ENCODE data around the gene CNKSR3. TPM values are rescaled to one million over a fixed set of nuclear protein-coding genes. Genes with fewer than 3 reads are reported as not detected.

The CNKSR3 gene
- polyA plus RNA-seq, 1 of the 3 experiments (the other 2 are of a cell fraction), result 1.6 TPM

- no peak overlapping the region for H3K4me2 ChIP-seq
- no peak overlapping the region for H3K27ac ChIP-seq (ENCODE audit: low read depth in 2 of 2, low read length in 1 of 2)
- ChIA-PET CTCF (interaction anchor here (0.6 to 1.1 kb wide), 4 partner anchors 15 to 227 kb away, joined by 3 read pairs; no protein-coding TSS in a partner anchor), POLR2A (no interaction called here)
- no peaks in the 10 kb centered on the region for H3K9me3 ChIP-seq
- peaks cover 4% of the 10 kb centered on the region; the same call in 1 of the 2 replicates for H4K20me1 ChIP-seq (ENCODE audit: insufficient read depth)
- H3K4me3 ChIP-seq (ENCODE audit: low read depth in 2 of 2, low read length in 1 of 2), result no peak overlapping the region
- H3K36me3 ChIP-seq (replicated peaks in 1 of 2; ENCODE audit: control insufficient read depth in 1 of 2, insufficient read depth in 2 of 2, low read length in 1 of 2), result peaks cover 0 to 3% of the 10 kb centered on the region in 2 experiments
- H3K27me3 ChIP-seq (ENCODE audit: insufficient read depth), result no peaks in the 10 kb centered on the region
- DNase-seq, result no peak
- H3F3A ChIP-seq (replicated peaks; ENCODE audit: insufficient read depth), result no peaks in the 10 kb centered on the region
- H3K79me2 ChIP-seq (ENCODE audit: insufficient read depth), result peaks cover 16% of the 10 kb centered on the region
- WGBS (ENCODE audit: low lambda C conversion rate), result 91% methylated on average over 4 of the region's 4 CpGs
- no peak overlapping the region for H3K9ac ChIP-seq
- no peak for TF ChIP-seq RFX5 (IDR thresholded peaks at IDR 0.05; ENCODE audit: low read length)
- no peak for TF ChIP-seq MEF2A (IDR thresholded peaks at IDR 0.05; ENCODE audit: borderline replicate concordance, low read depth)
- TF ChIP-seq GABPA (IDR thresholded peaks at IDR 0.05; ENCODE audit: low read depth), result no peak
- TF ChIP-seq EP300 (IDR thresholded peaks at IDR 0.05; ENCODE audit: borderline replicate concordance in 1 of 2, low read depth in 1 of 2, low read length in 1 of 2), result no peak
- no peak for TF ChIP-seq GATA2 (CRISPR knock-in tag; IDR thresholded peaks at IDR 0.05)
- no peaks in the 10 kb centered on the region for H3K9me2 ChIP-seq
- peaks cover 0 to 17% of the 10 kb centered on the region in 2 experiments; a peak in 2 of 4 replicates for H3K4me1 ChIP-seq (ENCODE audit: control insufficient read depth in 1 of 2, insufficient read depth in 2 of 2, low read depth in 1 of 2, low read length in 1 of 2)
- no peak overlapping the region for H2AFZ ChIP-seq (ENCODE audit: low read depth)
These were observed 6.4 kb downstream of the CNKSR3 start for GRCh38 chr6:154504102-154504501.

DNA sequence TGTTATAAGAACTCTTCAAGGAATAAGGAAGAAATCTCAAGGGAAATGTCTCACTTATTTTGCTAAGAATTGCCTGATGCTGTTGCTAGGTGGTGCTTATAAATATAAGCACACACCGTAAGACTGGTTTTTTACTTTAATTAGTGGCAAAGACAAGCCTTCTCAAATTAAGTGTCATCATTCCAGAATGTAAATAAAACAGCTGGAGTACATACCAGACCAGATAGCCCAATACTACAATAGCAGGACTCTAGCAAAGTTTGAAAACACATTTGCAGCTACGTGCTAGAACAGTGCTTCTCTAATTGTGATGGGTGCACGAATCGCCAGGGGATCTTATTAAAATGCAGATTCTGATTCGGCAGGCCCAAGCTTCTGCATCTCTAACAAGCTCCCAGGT lies 6.8 kb downstream of the CNKSR3 start:
- H3K9me3 ChIP-seq, result no peaks in the 10 kb centered on the region
- H3K36me3 ChIP-seq (replicated peaks in 1 of 2; ENCODE audit: control insufficient read depth in 1 of 2, insufficient read depth in 2 of 2, low read length in 1 of 2), result peaks cover 0 to 3% of the 10 kb centered on the region in 2 experiments
- no peak for TF ChIP-seq EZH2phosphoT487 (IDR thresholded peaks at IDR 0.05; ENCODE audit: borderline replicate concordance, low read depth)
- no peak for TF ChIP-seq USF2 (IDR thresholded peaks at IDR 0.05; ENCODE audit: borderline replicate concordance, low read depth, low read length)
- TF ChIP-seq SMC3 (IDR thresholded peaks at IDR 0.05; ENCODE audit: low read depth, low read length), result no peak
- no peak for TF ChIP-seq EP300 (IDR thresholded peaks at IDR 0.05; ENCODE audit: borderline replicate concordance in 1 of 2, low read depth in 1 of 2, low read length in 1 of 2)
- TF ChIP-seq, protein P1, sequence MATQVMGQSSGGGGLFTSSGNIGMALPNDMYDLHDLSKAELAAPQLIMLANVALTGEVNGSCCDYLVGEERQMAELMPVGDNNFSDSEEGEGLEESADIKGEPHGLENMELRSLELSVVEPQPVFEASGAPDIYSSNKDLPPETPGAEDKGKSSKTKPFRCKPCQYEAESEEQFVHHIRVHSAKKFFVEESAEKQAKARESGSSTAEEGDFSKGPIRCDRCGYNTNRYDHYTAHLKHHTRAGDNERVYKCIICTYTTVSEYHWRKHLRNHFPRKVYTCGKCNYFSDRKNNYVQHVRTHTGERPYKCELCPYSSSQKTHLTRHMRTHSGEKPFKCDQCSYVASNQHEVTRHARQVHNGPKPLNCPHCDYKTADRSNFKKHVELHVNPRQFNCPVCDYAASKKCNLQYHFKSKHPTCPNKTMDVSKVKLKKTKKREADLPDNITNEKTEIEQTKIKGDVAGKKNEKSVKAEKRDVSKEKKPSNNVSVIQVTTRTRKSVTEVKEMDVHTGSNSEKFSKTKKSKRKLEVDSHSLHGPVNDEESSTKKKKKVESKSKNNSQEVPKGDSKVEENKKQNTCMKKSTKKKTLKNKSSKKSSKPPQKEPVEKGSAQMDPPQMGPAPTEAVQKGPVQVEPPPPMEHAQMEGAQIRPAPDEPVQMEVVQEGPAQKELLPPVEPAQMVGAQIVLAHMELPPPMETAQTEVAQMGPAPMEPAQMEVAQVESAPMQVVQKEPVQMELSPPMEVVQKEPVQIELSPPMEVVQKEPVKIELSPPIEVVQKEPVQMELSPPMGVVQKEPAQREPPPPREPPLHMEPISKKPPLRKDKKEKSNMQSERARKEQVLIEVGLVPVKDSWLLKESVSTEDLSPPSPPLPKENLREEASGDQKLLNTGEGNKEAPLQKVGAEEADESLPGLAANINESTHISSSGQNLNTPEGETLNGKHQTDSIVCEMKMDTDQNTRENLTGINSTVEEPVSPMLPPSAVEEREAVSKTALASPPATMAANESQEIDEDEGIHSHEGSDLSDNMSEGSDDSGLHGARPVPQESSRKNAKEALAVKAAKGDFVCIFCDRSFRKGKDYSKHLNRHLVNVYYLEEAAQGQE (IDR thresholded peaks at IDR 0.05; ENCODE audit: low read depth, low read length), result no peak
- TF ChIP-seq CHD2 (IDR thresholded peaks at IDR 0.05; ENCODE audit: low read length, partially characterized antibody), result no peak
- no peak for TF ChIP-seq FOXM1 (IDR thresholded peaks at IDR 0.05; ENCODE audit: low read depth)
- no peak overlapping the region for H3K4me2 ChIP-seq
- H3K27me3 ChIP-seq (ENCODE audit: insufficient read depth), result no peaks in the 10 kb centered on the region
- H3K4me1 ChIP-seq (ENCODE audit: control insufficient read depth in 1 of 2, insufficient read depth in 2 of 2, low read depth in 1 of 2, low read length in 1 of 2), result peaks cover 0 to 15% of the 10 kb centered on the region in 2 experiments; a peak in 2 of 4 replicates
- no peak overlapping the region for H2AFZ ChIP-seq (ENCODE audit: low read depth)
- 81% methylated on average over 5 of the region's 5 CpGs for WGBS (ENCODE audit: low lambda C conversion rate)
- peaks cover 1% of the 10 kb centered on the region; the same call in 1 of the 2 replicates for H4K20me1 ChIP-seq (ENCODE audit: insufficient read depth)
- no peak for DNase-seq
- no peak overlapping the region for H3K27ac ChIP-seq (ENCODE audit: low read depth in 2 of 2, low read length in 1 of 2)
- no peak overlapping the region for H3K4me3 ChIP-seq (ENCODE audit: low read depth in 2 of 2, low read length in 1 of 2)
- POLR2A ChIA-PET, result no interaction called here
- H3K9me2 ChIP-seq, result no peaks in the 10 kb centered on the region
- CTCF ChIA-PET, result interaction anchor here (0.6 to 1.1 kb wide), 4 partner anchors 15 to 226 kb away, joined by 3 read pairs; no protein-coding TSS in a partner anchor
- H3K79me2 ChIP-seq (ENCODE audit: insufficient read depth), result peaks cover 13% of the 10 kb centered on the region
- H3K9ac ChIP-seq, result no peak overlapping the region
- no peaks in the 10 kb centered on the region for H3F3A ChIP-seq (replicated peaks; ENCODE audit: insufficient read depth)
